GM13976 (cell line): Measurements from ENCODE around the gene GJA9.
"Not testable (repeated sequence)": the region's sequence is repeated elsewhere in the genome, so short reads cannot be mapped to it uniquely, and the experiment has no call there.

Source experiments
- DNase-seq: peaks from one replicate; pipeline ENCODE4 v3.0.0; 2012; ENCODE audit warnings: low spot score
- in situ Hi-C: fragments of 300-500 bp; cut with MboI; formaldehyde crosslinking; loops from one replicate; pipeline ENCODE4 v1.12.0; 2022; ENCODE audit warnings: low sequenced_read_pairs, mixed read lengths, inconsistent platforms; ENCODE audit not compliant: unreplicated experiment
- TF ChIP-seq, protein P1 (sequence below): IDR thresholded peaks from 2 replicates; pipeline ENCODE4 v1.5.1; 2012; ENCODE audit warnings: borderline replicate concordance, mild to moderate bottlenecking; ENCODE audit not compliant: insufficient read depth; ENCODE audit errors: extremely low read depth, missing control alignments, control extremely low read depth

GJA9 gene

DNA sequence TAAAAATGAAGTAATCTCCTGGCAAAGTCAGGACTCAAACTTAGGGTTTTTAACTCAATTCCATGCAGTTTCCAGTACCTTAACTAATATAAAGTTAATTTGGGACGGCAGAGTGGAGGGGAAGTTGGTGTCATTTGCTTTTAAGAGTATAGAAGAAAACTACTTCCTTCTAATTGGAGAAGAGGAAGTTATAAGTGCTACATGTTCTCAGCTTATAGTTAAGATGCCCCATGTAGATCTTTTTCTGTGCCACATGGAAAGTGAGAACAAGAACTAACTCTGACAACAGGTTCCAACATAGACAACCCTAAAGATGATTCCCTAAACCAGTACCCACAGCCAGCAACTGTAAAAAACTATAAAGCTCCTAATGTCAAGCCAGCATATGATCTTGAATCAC, 33.3 kb downstream of the GJA9 start:
- TF ChIP-seq, protein P1, sequence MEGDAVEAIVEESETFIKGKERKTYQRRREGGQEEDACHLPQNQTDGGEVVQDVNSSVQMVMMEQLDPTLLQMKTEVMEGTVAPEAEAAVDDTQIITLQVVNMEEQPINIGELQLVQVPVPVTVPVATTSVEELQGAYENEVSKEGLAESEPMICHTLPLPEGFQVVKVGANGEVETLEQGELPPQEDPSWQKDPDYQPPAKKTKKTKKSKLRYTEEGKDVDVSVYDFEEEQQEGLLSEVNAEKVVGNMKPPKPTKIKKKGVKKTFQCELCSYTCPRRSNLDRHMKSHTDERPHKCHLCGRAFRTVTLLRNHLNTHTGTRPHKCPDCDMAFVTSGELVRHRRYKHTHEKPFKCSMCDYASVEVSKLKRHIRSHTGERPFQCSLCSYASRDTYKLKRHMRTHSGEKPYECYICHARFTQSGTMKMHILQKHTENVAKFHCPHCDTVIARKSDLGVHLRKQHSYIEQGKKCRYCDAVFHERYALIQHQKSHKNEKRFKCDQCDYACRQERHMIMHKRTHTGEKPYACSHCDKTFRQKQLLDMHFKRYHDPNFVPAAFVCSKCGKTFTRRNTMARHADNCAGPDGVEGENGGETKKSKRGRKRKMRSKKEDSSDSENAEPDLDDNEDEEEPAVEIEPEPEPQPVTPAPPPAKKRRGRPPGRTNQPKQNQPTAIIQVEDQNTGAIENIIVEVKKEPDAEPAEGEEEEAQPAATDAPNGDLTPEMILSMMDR = no peak
- in situ Hi-C loops = no loop called here
- DNase-seq = no peak

DNA sequence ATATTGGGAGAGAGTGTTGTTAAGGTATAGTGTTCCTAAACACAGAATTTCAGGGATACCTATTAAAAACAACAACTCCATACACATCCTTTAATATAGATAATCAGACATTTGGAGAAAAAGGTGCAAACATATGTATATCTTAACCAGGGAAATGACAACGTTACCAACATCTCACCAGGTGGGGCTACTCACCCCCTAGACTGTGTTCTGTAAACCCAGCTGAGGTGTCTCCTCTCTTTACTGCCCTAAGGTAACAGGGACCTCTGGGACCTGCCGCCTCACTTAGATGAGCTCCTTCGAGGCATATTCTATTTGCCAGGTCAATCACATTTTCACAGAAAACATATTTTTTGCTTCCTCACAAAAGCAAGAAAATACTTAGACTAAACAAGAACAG, 35.2 kb downstream of the GJA9 start:
- TF ChIP-seq, protein P1 = no peak
- DNase-seq = no peak
- in situ Hi-C loops = no loop called here

DNA sequence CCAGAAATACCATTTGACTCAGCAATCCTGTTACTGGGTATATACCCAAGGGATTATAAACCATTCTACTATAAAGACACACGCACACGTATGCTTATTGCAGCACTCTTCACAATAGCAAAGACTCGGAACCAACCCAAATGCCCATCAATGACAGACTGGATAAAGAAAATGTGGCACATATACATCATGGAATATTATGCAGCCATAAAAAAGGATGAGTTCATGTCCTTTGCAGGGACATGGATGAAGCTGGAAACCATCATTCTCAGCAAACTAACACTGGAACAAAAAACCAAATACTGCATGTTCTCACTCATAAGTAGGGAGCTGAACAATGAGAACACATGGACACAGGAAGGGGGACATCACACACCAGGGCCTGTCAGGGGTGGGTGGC, 36.3 kb downstream of the GJA9 start:
- in situ Hi-C loops = not testable (repeated sequence)

DNA sequence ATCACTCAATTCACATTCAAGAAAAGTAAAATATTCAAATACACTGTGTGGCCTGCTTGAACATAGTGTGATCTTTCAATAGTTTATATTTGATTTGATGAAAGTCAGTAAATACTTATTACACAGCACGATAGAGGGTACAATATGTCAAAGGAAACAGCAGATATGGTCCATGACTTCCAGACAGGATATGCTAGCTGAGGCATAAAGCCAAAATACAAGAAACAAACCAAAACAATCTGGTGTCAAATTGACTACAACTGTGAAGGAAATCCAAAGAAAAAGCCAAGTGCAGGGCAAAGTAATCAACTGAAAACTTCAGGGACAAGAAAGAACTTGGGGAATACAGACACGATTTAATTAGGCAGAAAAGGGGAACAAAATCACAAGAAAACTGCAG, 41.1 kb downstream of the GJA9 start:
- in situ Hi-C loops = no loop called here
- no peak for DNase-seq
- TF ChIP-seq, protein P1 = no peak

More for the DNA sequence above, 36.3 kb downstream of the GJA9 start:
- not testable (repeated sequence) for DNase-seq

DNA sequence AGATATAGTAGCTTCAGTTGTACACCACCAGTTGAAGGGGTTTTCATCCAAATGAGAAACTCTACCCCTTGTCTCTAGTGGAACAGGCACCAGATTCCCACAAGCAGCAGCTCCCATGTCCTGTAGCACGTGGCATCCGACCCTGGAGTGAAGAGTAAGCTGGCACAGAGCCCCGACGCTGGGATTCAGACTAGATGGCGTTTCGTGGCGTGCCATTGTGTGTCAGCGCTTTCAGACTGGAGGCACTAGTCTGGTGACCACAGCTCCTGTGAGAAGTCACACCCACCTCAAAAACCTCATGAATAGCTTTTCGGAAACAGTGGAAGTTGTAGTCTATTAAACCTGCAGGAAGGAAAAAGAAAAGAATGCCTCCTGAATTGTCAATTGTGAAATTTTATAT, 42.0 kb downstream of the GJA9 start:
- in situ Hi-C loops = no loop called here
- TF ChIP-seq, protein P1 = no peak
- DNase-seq = no peak

DNA sequence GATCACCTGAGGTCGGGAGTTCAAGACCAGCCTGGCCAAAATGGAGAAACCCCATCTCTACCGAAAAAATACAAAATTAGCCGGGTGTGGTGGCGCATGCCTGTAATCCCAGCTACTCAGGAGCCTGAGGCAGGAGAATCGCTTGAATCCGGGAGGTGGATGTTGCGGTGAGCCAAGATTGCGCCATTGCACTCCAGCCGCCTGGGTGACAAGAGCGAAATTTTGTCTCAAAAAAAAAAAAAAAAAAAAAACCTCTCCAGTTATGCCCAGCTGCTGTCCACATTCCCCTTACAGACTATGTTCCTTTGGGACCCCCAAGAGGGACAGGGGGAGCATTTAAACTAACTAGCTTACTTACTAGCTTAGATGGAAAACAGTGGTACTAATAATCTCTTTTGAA, 45.1 kb downstream of the GJA9 start:
- in situ Hi-C loops, DNase-seq: not testable (repeated sequence)

DNA sequence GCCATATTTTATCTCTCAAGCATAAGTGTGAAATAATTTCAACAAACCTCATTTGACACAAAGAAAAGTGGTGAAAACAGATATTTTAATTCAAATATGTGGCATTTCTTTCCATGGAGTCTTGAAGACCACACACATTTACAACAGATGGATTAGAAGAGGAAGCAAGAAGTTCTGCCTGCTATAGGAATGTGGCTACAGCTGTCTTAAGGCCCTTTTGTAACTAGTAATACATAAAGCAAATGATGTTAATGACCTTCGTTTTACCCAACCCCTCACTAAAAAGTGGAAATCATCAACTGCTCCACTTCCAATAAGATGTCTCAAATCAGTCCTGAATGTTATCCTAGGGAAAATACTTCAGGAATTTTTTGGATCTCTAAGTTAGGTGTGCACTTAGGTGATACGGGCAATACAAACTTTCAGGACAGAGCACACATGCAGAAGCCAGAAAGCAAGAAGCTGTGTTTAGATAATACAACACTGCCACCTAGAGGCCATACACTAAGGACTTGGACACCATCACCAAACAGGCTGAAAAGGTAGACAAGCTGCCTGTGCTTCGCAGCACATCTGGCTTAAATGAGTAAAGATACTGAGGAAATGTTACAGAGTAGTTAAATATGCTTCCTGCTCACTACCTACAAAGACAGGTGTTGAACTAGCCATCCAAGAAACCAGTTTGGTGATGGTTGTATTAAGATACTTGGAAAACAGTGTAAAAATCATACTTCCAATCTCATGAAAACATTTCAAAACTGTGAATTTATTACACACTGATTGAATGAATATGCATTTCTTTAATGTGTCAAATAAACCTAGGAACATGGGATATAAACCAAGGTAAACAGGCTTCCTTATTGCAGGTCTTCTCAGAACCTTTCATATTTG, 46.2 kb downstream of the GJA9 start:
- DNase-seq = peak; percentile 73
- in situ Hi-C loops = no loop called here
- TF ChIP-seq, protein P1 = peak; percentile 60
